HEK293 (cell line): ENCODE results near the gene TCEA2.
A peak's percentile ranks its signal among the peaks of the same experiment; 100 is the strongest.

Source experiments
- CTCF ChIA-PET: fragments of 350-600 bp; formaldehyde crosslinking; extraction: SDS; loops from one replicate; lab custom pipeline; 2021; ENCODE audit warnings: antibody characterized with exemption; lab: Yijun Ruan, JAX
- POLR2A ChIA-PET: fragments of 300-600 bp; formaldehyde crosslinking; extraction: SDS; loops from one replicate; lab custom pipeline; 2020; ENCODE audit warnings: antibody characterized with exemption, inconsistent platforms; lab: Yijun Ruan, JAX
- H3K27ac ChIP-seq: fragments of 200-500 bp; sonication (Bioruptor generic); 2 replicates; pipeline ENCODE4 v1.5.1; 2014; ENCODE audit warnings: low read depth, low read length, control low read depth, inconsistent platforms; ENCODE audit errors: extremely low read depth
- H3K36me3 ChIP-seq, 2 experiments: fragments of 200-500 bp in 1 of 2; sonication (Bioruptor generic) in 1 of 2; 1 replicate in 1 of 2; 2 replicates in 1 of 2; pipeline ENCODE4 v1.5.1; 2014 to 2017; ENCODE audit warnings: inconsistent platforms in 2 of 2, low read length in 2 of 2; ENCODE audit not compliant: control insufficient read depth in 2 of 2, insufficient read depth in 1 of 2
- H3K4me1 ChIP-seq: fragments of 200-500 bp; sonication (Bioruptor generic); 2 replicates; pipeline ENCODE4 v1.5.1; 2014; ENCODE audit warnings: mild to moderate bottlenecking, low read length, inconsistent platforms; ENCODE audit not compliant: control insufficient read depth, insufficient read depth
- H3K4me3 ChIP-seq: 2 replicates; pipeline ENCODE4 v1.5.1; 2011; ENCODE audit warnings: low read depth, mild to moderate bottlenecking, control low read depth, low read length, moderate library complexity
- H3K9me3 ChIP-seq: fragments of 200-500 bp; sonication (Bioruptor generic); 2 replicates; pipeline ENCODE4 v1.5.1; 2014; ENCODE audit warnings: low read depth, low read length, inconsistent platforms; ENCODE audit not compliant: control insufficient read depth, insufficient read depth
- HOXC10 ChIP-seq: sonication (generic); formaldehyde crosslinking; IDR thresholded peaks from 2 replicates; pipeline ENCODE4 v1.8.1; 2023; ENCODE audit warnings: mild to moderate bottlenecking, missing genetic modification reagents
- MYNN ChIP-seq: fragments of 450-650 bp; formaldehyde crosslinking; IDR thresholded peaks from 2 replicates; pipeline ENCODE4 v1.5.1; 2016; ENCODE audit warnings: missing biosample characterization, missing genetic modification characterization, borderline replicate concordance
- OVOL3 ChIP-seq: fragments of 450-650 bp; formaldehyde crosslinking; IDR thresholded peaks from 2 replicates; pipeline ENCODE4 v1.5.1; 2016; ENCODE audit warnings: missing biosample characterization, missing genetic modification characterization
- REST ChIP-seq: fragments of 450-650 bp; formaldehyde crosslinking; IDR thresholded peaks from 2 replicates; pipeline ENCODE4 v1.5.1; 2016; ENCODE audit warnings: missing biosample characterization, missing genetic modification characterization
- TCF7L2 ChIP-seq: IDR thresholded peaks from 2 replicates; pipeline ENCODE4 v1.6.1; 2011; ENCODE audit warnings: low read depth, mild to moderate bottlenecking, inconsistent platforms, low read length, moderate library complexity, borderline replicate concordance
- TRIM28 ChIP-seq: IDR thresholded peaks from 2 replicates; pipeline ENCODE4 v1.6.1; 2011; ENCODE audit warnings: low read length, control low read depth, borderline replicate concordance
- YY1 ChIP-seq: fragments of 450-650 bp; formaldehyde crosslinking; IDR thresholded peaks from 2 replicates; pipeline ENCODE4 v1.5.1; 2018; ENCODE audit warnings: missing biosample characterization, missing genetic modification characterization
- ZBTB17 ChIP-seq: fragments of 450-650 bp; formaldehyde crosslinking; IDR thresholded peaks from 2 replicates; pipeline ENCODE4 v1.5.1; 2016; ENCODE audit warnings: missing biosample characterization, missing genetic modification characterization
- ZNF16 ChIP-seq: fragments of 450-650 bp; formaldehyde crosslinking; IDR thresholded peaks from 2 replicates; pipeline ENCODE4 v1.5.1; 2016; ENCODE audit warnings: low read depth, missing biosample characterization, missing genetic modification characterization
- ZNF175 ChIP-seq: fragments of 450-650 bp; formaldehyde crosslinking; IDR thresholded peaks from 2 replicates; pipeline ENCODE4 v1.5.1; 2016; ENCODE audit warnings: missing biosample characterization, missing genetic modification characterization
- ZNF211 ChIP-seq: fragments of 450-650 bp; formaldehyde crosslinking; IDR thresholded peaks from 2 replicates; pipeline ENCODE4 v1.5.1; 2016; ENCODE audit warnings: low read depth, missing biosample characterization, missing genetic modification characterization
- ZNF221 ChIP-seq: fragments of 450-650 bp; formaldehyde crosslinking; IDR thresholded peaks from 2 replicates; pipeline ENCODE4 v1.5.1; 2017; ENCODE audit warnings: missing biosample characterization, missing genetic modification characterization, borderline replicate concordance
- ZNF239 ChIP-seq: fragments of 450-650 bp; formaldehyde crosslinking; IDR thresholded peaks from 2 replicates; pipeline ENCODE4 v1.5.1; 2016; ENCODE audit warnings: missing biosample characterization, missing genetic modification characterization
- ZNF391 ChIP-seq: fragments of 450-650 bp; formaldehyde crosslinking; IDR thresholded peaks from 2 replicates; pipeline ENCODE4 v1.5.1; 2016; ENCODE audit warnings: low read depth, missing biosample characterization, missing genetic modification characterization, borderline replicate concordance
- ZNF404 ChIP-seq: fragments of 450-650 bp; formaldehyde crosslinking; IDR thresholded peaks from 2 replicates; pipeline ENCODE4 v1.5.1; 2017; ENCODE audit warnings: missing biosample characterization, missing genetic modification characterization
- ZNF549 ChIP-seq: fragments of 450-650 bp; IDR thresholded peaks from 2 replicates; pipeline ENCODE4 v1.5.1; 2018; ENCODE audit warnings: missing biosample characterization, missing genetic modification characterization, mild to moderate bottlenecking, inconsistent platforms, moderate library complexity
- ZNF560 ChIP-seq: fragments of 450-650 bp; formaldehyde crosslinking; IDR thresholded peaks from 2 replicates; pipeline ENCODE4 v1.5.1; 2017; ENCODE audit warnings: missing biosample characterization, missing genetic modification characterization, borderline replicate concordance
- ZNF600 ChIP-seq: fragments of 450-650 bp; formaldehyde crosslinking; IDR thresholded peaks from 2 replicates; pipeline ENCODE4 v1.5.1; 2016; ENCODE audit warnings: missing biosample characterization, missing genetic modification characterization
- ZNF621 ChIP-seq: fragments of 450-650 bp; formaldehyde crosslinking; IDR thresholded peaks from 2 replicates; pipeline ENCODE4 v1.5.1; 2017; ENCODE audit warnings: missing biosample characterization, missing genetic modification characterization
- ZNF629 ChIP-seq: fragments of 450-650 bp; formaldehyde crosslinking; IDR thresholded peaks from 2 replicates; pipeline ENCODE4 v1.5.1; 2017; ENCODE audit warnings: missing biosample characterization, missing genetic modification characterization
- ZNF830 ChIP-seq: fragments of 450-650 bp; IDR thresholded peaks from 2 replicates; pipeline ENCODE4 v1.5.0; 2018; ENCODE audit warnings: missing biosample characterization, missing genetic modification characterization, low read depth, mild to moderate bottlenecking, moderate library complexity
- ZSCAN23 ChIP-seq: fragments of 450-650 bp; formaldehyde crosslinking; IDR thresholded peaks from 2 replicates; pipeline ENCODE4 v1.5.1; 2016; ENCODE audit warnings: missing biosample characterization, missing genetic modification characterization
- TF ChIP-seq, protein P1 (sequence below): fragments of 450-650 bp; formaldehyde crosslinking; IDR thresholded peaks from 2 replicates; pipeline ENCODE4 v1.5.1; 2016; ENCODE audit warnings: missing biosample characterization, missing genetic modification characterization, low read depth

The TCEA2 gene

DNA sequence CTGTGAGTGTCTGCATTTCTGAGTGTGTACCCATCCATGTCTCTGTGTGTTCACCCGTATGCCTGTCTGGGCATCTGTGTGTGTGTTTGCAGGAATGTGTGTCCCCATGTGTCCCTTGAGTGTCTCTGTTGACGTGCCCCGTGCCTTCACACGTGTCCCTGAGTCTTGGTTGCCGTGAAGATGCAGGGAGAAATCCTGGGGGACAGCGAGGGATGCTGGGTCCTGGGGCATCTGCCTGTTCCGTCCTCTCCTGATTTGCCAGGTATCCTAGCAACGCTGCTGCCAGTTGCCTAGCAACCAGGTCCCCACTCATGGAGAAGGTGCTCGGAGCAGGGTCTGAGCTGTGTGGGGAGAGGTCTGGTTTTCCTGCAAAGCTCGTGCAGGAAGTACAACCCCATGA is 27.2 kb downstream of the TCEA2 start:
- Histone ChIP-seq H3K4me1 (no peaks in the 10 kb centered on the region), H3K27ac (no peak overlapping the region), H3K36me3 (no peaks in the 10 kb centered on the region), H3K4me3 (no peak overlapping the region), H3K9me3 (no peaks in the 10 kb centered on the region)
- TF ChIP-seq MYNN (tag by site-specific recombination) (peak; percentile 95), ZBTB17 (tag by site-specific recombination) (peak; percentile 76), ZNF549 (no peak), ZNF600 (tag by site-specific recombination) (0 out of 2 replicates have a peak, but pooled peaks have one; percentile 25)
- POLR2A ChIA-PET = interaction anchor here (0.7 kb wide), 1 partner anchor 14 kb away, joined by 3 read pairs; no protein-coding TSS in a partner anchor
- CTCF ChIA-PET = interaction anchor here (0.8 to 2.9 kb wide), 2 partner anchors 30 to 33 kb away, joined by 3 to 10 read pairs; no protein-coding TSS in a partner anchor

DNA sequence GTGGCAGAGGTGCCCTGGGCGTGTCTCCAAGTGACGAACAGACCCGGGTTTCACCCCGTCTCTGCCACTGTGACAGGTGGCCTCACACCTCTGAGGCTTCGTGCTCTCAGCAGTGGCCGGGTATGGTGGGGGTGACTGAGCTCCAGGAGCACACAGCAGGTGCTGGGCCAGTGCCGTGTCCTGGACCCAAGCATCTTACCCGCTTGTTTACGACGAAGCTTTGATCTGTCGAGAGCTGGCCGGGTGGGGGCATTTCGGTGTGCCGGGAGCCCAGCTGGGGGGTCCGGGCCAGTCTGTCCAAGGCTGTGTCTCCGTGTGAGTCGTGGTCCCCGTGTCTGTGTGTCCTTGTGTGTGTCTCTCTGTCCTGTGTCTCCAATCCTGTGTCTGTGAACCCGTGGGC is 28.3 kb downstream of the TCEA2 start:
- Histone ChIP-seq H3K4me3 (no peak overlapping the region), H3K36me3 (no peaks in the 10 kb centered on the region), H3K4me1 (no peaks in the 10 kb centered on the region), H3K9me3 (no peaks in the 10 kb centered on the region), H3K27ac (no peak overlapping the region)
- TF ChIP-seq ZNF560 (no peak), TRIM28 (no peak), REST (no peak), YY1 (tag by site-specific recombination) (no peak), ZNF404 (no peak), TCF7L2 (no peak), ZNF239 (tag by site-specific recombination) (no peak), ZNF629 (no peak), ZNF211 (tag by site-specific recombination) (no peak), ZNF221 (tag by site-specific recombination) (no peak), ZNF621 (tag by site-specific recombination) (no peak), ZNF391 (tag by site-specific recombination) (no peak), OVOL3 (tag by site-specific recombination) (no peak), ZNF175 (no peak), ZNF830 (tag by site-specific recombination) (no peak), ZNF16 (tag by site-specific recombination) (no peak), MYNN (tag by site-specific recombination) (no peak), HOXC10 (CRISPR knock-in tag) (no peak), ZSCAN23 (tag by site-specific recombination) (no peak)
- TF ChIP-seq, protein P1, sequence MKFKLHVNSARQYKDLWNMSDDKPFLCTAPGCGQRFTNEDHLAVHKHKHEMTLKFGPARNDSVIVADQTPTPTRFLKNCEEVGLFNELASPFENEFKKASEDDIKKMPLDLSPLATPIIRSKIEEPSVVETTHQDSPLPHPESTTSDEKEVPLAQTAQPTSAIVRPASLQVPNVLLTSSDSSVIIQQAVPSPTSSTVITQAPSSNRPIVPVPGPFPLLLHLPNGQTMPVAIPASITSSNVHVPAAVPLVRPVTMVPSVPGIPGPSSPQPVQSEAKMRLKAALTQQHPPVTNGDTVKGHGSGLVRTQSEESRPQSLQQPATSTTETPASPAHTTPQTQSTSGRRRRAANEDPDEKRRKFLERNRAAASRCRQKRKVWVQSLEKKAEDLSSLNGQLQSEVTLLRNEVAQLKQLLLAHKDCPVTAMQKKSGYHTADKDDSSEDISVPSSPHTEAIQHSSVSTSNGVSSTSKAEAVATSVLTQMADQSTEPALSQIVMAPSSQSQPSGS (tag by site-specific recombination) = no peak
- CTCF ChIA-PET = interaction anchor here (1.1 to 2.9 kb wide), 2 partner anchors 17 to 29 kb away, joined by 3 to 10 read pairs; partner anchors contain the start of gene NPBWR2
- POLR2A ChIA-PET = interaction anchor here (1.5 kb wide), 1 partner anchor 111 kb away, joined by 3 read pairs; no protein-coding TSS in a partner anchor
